ENCODE data around the gene HAND2.

Gene HAND2

DNA sequence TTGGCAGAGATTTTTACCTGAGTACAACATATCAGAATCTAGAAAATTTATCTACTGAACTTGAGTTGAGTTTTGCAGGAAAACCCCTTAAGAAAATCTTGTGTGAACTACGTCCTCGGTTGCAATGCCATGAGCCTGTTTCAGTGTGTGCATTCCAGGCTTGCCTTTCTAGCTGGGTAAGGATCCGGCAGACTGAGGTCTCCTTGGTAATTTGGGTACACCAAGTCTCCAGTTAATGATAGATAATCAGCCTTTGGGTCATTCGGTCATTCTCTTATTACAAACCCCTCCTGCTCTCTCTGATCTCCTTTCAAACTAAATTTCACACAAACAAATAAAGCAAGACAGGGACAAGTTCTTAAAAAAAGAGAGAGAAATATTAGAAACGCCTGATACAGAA, 5.9 kb upstream of the HAND2 start:
- no peak for DNase-seq

DNA sequence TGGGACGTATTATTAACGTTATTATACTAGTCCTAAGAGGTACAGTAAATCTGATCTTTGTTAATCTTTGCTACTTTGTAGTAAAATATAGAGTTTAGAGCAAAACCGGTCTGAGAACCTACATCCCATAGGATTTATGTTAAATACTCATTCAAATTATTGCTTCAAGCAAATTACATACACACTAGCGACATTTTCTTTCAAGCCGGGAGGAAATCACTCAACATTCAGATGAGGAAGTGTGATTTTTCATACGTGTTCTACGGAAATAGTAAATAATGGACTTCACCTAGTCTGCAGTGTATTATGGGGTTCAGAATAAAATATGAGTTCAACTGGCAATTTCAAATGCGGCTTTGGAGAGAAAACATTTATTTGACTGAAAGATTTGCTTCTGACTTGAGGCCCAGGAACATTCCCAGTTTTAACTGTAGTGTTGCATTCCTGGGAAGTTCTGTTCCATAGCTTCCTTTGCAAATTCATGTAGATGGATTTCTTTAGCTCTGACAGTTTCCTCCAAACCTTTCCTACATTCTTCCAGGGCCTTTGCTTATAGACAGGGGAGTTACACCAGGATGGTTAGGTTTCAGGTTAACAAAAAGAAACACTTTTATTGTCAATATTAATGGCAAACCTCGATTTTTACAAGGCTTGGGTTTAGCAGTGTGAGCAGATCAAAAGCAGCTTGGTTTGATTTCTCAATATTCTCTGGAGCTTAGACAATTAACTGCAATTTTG, 5.3 kb upstream of the HAND2 start:
- no peak for DNase-seq

DNA sequence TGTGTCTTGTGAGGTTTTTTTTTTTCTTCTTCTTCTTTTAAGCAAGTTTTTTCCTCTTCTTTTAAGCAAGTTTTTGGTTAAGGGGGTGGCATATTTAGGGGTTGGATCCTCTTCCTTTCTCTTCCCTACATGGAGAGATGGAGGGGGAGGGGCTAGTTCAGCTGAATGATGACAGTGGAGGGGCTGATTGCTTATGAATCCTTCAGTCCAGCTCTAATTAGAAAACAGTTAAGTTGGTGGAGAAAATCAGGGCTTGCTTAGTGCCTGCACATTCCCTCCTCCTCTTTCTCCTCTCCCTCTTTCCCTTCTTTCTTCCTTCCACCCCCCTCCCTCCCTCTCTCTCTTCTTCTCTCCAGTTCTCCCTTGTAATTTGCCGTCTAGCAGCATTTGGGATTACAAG, 4.4 kb upstream of the HAND2 start:
- no peak for DNase-seq

GRCh38 chr4:173532725-173533511, 2.9 kb upstream of the HAND2 start:
- no peak for DNase-seq

- no peak for DNase-seq
Measured at GRCh38 chr4:173531086-173531965, 1.3 kb upstream of the HAND2 start.

DNA sequence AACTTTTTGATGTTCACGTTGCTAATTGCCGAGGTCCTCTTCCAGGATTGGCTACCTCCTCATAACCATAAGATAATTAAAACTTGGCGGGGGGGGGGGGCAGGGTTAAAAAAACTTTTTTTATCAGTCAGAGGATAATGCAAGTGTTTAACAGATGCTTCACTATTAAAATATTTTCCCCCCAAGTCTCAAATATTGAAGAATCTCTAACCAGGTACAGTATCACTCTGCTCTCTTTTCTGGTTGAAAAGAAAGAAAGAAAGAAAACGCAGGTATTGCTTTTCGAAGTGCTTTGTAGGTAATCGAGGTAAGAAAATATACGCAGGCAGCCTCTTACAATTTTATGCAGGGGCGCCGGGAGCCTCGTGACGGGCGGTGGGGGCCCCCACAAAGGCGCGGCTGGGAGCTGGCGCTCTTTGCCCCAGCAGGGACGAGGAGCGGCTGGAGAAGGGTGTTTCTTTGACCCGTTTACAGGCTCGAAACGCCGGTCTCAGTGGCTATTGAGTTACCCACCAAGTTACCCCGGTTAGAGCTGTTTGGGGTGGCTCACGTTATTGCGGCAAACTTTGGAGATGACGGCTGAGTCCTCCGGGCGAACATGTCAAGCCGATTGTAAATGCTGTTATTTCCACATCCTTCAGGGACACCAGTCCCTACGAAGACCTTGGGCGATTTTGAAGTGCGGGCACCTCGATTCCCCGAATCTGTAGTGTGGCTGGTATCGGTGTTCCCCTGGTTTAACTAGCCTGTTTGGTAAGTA, 477 bp upstream of the HAND2 start:
- DNase-seq, result no peak

GRCh38 chr4:173528378-173529321, 1.4 kb downstream of the HAND2 start:
- DNase-seq, result no peak

GRCh38 chr4:173527103-173527891, 2.7 kb downstream of the HAND2 start:
- DNase-seq, result peak in 1 of 6 experiments; percentile 9

- DNase-seq, result no peak
Measured at GRCh38 chr4:173526724-173527102, 3.3 kb downstream of the HAND2 start.

GRCh38 chr4:173526027-173526482, 4.0 kb downstream of the HAND2 start:
- DNase-seq, result no peak

- DNase-seq, result no peak
Measured at GRCh38 chr4:173525118-173526011, 4.7 kb downstream of the HAND2 start.

DNA sequence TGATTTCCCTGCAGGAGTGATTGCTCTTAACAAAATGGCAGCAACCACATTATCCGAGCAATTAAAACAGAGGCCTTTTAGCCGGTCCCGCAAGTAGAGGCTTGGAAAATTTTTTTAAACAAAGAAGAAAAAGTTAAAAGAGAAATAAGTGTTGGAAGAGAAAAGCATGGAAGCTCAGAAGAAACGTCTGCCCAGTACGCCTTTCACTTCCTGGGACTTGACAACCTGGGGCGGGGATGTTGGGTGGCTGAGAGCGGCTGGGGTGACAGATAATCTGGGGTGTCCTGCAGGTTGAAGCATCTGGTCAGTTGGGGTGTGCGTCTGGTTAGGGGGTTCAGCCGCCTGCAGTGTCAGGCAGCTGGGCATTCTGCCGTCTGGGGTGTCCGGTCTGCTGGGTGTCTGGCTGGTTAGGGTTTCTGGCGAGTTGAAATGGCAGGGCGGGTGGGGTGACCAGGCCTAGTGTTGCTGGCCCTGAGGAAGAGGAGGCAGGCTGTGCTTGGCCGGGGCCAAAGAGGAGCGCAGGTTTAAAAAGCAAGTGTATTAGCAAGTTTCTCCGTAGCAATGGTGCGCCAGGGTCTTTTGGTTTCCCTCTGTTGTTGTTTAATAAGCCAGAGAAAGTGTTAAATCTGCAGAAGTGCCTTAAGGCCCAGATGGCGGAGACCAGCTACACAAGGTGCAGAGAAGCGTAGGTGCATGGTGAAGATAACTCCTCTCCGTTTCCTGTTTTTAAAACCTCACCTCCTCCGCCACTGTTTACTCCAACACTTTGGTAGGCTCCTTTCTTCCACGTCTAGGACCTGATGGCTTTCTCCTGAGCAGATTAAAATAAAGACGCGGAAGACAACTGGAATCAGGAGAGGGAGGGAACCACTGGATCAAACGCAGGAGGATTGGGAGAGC, 5.6 kb downstream of the HAND2 start:
- no peak for DNase-seq

DNA sequence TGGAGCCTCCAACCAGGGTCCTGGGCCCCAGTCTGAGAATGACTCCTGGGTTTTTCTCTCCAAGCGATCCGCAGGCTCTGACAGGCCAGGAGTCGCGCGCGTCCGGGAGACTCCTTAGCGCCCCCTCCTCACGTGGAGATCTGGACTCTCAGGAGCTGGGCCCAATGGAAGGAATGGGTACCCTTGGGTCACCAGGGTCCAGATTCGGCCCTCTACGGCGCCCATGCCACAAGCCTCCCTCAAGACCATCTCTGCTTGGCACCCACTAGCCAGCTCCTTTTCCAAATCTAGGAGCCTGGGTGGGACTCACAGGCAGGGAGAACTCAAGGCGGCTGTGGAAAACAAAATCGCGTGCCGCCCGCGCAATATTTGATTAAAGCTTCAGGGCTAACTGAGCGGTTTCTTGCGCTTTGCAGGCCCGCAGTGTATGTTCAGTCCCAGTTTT, 7.1 kb downstream of the HAND2 start:
- DNase-seq, result no peak

DNA sequence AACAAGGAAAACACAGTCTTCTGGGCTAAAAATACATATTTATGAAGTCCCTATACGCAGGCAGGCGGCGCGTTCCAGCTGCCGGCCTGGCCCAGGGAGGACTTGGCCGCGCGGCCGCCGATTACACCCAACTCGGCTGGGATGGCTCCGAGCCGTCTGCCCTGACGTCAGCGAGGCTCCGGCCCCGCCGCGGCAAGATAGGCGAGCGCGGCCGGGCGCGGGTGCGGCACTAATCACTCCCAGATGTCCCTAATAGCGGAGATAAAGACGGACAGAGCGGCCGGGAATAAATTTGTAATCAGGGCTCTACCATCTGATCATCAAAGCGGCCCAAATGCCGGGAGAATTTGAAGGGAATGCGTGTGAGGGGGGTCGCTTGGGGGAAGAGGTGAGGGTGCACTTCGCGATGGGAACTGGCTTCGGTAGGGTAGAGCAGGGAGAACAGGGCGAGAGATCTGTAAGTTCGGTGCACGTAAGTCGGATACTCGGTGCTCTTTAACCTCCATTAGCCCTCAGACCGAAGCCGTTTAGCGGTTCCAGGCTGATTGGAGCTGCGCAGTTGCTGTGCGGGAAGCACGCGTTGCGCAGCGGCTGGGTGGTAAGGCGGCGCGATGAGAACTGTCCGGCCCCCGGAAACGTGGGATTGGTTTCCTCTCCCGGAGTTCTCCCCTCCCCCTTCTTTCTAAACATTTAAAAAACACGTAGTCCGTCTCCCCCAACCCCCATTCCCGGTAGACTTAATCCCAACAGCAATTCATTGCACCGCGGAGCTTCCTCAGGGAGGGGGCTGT, 7.7 kb downstream of the HAND2 start:
- peak in 2 of 6 experiments; percentile 12 for DNase-seq

DNA sequence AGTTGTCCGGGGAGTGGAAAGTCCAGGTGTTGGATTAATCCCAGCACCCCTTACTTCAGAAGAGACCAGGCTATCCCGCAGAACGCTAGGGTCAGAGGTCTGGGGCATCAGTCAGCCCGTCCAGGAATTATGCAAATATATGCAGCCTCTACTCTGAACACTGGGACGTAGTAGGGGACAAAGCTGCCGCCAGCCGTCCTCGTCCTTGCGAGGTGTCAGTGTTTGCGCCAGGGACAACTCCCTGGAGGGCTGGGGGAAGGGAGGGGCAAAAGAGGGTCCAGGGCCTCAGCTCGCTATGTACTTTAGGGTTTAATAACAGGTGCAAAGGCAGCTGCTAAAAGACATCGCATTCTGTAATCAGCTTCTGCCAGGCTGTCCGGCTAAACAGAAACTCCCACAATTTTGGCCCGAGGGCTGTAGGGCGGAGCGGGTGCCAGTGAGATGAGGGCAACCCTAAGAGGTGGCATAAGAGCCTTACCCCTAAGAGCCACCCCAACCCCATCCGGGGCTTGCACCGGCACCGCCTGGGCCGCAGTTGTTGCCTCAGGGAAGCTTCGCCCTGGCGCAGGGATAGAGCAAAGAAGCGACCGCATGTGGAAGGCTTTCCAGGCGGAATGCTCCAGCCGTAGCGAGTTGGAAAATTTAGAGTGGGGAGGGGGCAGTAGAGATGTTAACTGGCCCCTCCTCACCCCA, 8.4 kb downstream of the HAND2 start:
- no peak for DNase-seq

DNA sequence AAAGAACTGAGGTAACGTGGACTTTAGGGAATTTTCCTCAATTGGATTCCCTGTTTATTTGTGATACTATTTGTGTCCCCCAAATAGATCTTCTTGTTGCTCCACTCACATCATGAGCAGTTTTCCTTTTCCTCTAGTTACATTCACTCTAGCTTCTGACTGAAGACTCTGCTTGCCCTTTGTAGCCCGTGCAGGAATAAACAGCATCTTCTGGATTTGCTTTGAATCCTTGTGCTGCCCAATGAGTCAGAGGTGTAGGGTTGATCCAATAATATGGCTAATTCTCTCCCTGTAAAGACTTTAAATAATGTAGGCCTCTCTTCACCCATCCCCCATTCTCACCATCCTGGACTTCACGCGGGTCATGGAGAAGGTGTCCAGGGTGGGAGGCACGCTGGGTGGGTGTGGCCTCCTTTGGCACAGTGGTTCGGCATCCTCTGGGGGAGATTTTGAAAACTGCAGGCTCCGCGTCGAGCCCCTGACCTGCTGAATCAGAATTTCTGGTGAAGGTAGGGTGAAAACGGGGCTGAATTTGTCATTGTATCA, 9.0 kb downstream of the HAND2 start:
- no peak for DNase-seq

Data from stimulated activated naive CD4-positive, alpha-beta T cell (primary cell).